GM12878 (cell line): ENCODE measurements around the gene NUP210L. TPM values are rescaled to one million over a fixed set of nuclear protein-coding genes. Genes with fewer than 3 reads are reported as not detected.

Source experiments
- ATAC-seq: fragments of 200-7000 bp; cut with Tn5 transposase; 3 replicates; pipeline ENCODE4 v1.9.1; 2020; ENCODE audit warnings: mild to moderate bottlenecking, moderate library complexity
- BruUV-seq: library from RNA; stranded (reverse); fragments of 400-500 nt; replicated peaks from 2 replicates; lab custom pipeline; 2021; lab: Mats Ljungman, UMichigan
- CTCF ChIA-PET: fragments of 300-600 bp; sonication (Branson Sonifier 250); formaldehyde crosslinking; extraction: SDS; loops from one replicate; lab custom pipeline; 2021; ENCODE audit warnings: inconsistent platforms; lab: Yijun Ruan, JAX
- POLR2A ChIA-PET: fragments of 350-600 bp; formaldehyde crosslinking; extraction: SDS; loops from one replicate; lab custom pipeline; 2021; ENCODE audit warnings: inconsistent platforms; lab: Charles Lee
- RAD21 ChIA-PET: fragments of 300-600 bp; sonication (Branson Sonifier 250); formaldehyde crosslinking; loops from one replicate; lab custom pipeline; 2023; ENCODE audit warnings: antibody characterized with exemption; ENCODE audit not compliant: unreplicated experiment; lab: Charles Lee
- SMC1A ChIA-PET: fragments of 300-600 bp; sonication (Branson Sonifier 250); formaldehyde crosslinking; loops from one replicate; lab custom pipeline; 2023; ENCODE audit not compliant: unreplicated experiment, uncharacterized antibody; lab: Charles Lee
- DNase-seq: peaks from one replicate; pipeline ENCODE4 v3.0.0-alpha.2; 2011; ENCODE audit warnings: low read depth, low spot score
- FAIRE-seq: peaks from 3 replicates; lab custom pipeline; 2011; peaks lifted over from hg19 to GRCh38; lab: Jason Lieb, UNC
- H2AFZ ChIP-seq: 2 replicates; pipeline ENCODE4 v1.6.0; 2011; ENCODE audit warnings: low read depth, low read length, control low read depth; ENCODE audit not compliant: control insufficient read depth
- H3K27ac ChIP-seq: 2 replicates; pipeline ENCODE4 v1.5.1; 2011; ENCODE audit warnings: control low read depth; ENCODE audit not compliant: control insufficient read depth, insufficient read depth
- H3K27me3 ChIP-seq, 2 experiments: replicated peaks in 1 of 2; 2 replicates each; pipeline versions ENCODE4 v1.6.0 to v1.6.1; 2011; ENCODE audit warnings: low read length in 1 of 2; ENCODE audit not compliant: control insufficient read depth in 2 of 2, insufficient read depth in 2 of 2
- H3K36me3 ChIP-seq, 2 experiments: 2 replicates each; pipeline ENCODE4 v1.5.1; 2011; ENCODE audit warnings: low read length in 1 of 2; ENCODE audit not compliant: control insufficient read depth in 2 of 2, insufficient read depth in 2 of 2
- H3K4me1 ChIP-seq: 2 replicates; pipeline ENCODE4 v1.6.1; 2011; ENCODE audit warnings: mild to moderate bottlenecking, low read length, moderate library complexity, mixed read lengths; ENCODE audit not compliant: control insufficient read depth, insufficient read depth
- H3K4me2 ChIP-seq: 2 replicates; pipeline ENCODE4 v1.6.0; 2011; ENCODE audit warnings: control low read depth; ENCODE audit not compliant: control insufficient read depth, insufficient read depth
- H3K4me3 ChIP-seq: fragments of 200-600 bp; sonication (generic); 2 replicates; pipeline ENCODE4 v1.5.1; 2016
- H3K79me2 ChIP-seq: 2 replicates; pipeline ENCODE4 v1.6.0; 2011; ENCODE audit warnings: low read length; ENCODE audit not compliant: control insufficient read depth, insufficient read depth
- H3K9ac ChIP-seq: 2 replicates; pipeline ENCODE4 v1.8.0; 2011; ENCODE audit warnings: low read length, control low read depth, mixed read lengths; ENCODE audit not compliant: control insufficient read depth, insufficient read depth
- H3K9me3 ChIP-seq: replicated peaks from 3 replicates; pipeline ENCODE4 v1.5.1; 2011; ENCODE audit warnings: mild to moderate bottlenecking, low read length; ENCODE audit not compliant: control insufficient read depth, insufficient read depth
- H4K20me1 ChIP-seq: 2 replicates; pipeline ENCODE4 v1.6.0; 2011; ENCODE audit not compliant: control insufficient read depth, insufficient read depth
- E4F1 ChIP-seq: fragments of 450-650 bp; IDR thresholded peaks from 2 replicates; pipeline ENCODE4 v1.6.1; 2018; ENCODE audit warnings: borderline replicate concordance, mild to moderate bottlenecking; ENCODE audit not compliant: partially characterized antibody
- EP300 ChIP-seq, 2 experiments: fragments of 150-350 bp in 1 of 2; IDR thresholded peaks; 2 replicates each; pipeline ENCODE4 v1.6.1; 2011 to 2012; ENCODE audit warnings: low read depth in 2 of 2, low read length in 2 of 2, borderline replicate concordance in 1 of 2, improper control_type of control experiment in 1 of 2, inconsistent platforms in 1 of 2; ENCODE audit not compliant: control insufficient read depth in 1 of 2
- KLF5 ChIP-seq: fragments of 450-650 bp; IDR thresholded peaks from 2 replicates; pipeline ENCODE4 v1.6.1; 2014; ENCODE audit warnings: mild to moderate bottlenecking; ENCODE audit not compliant: partially characterized antibody
- MLLT1 ChIP-seq: fragments of 450-650 bp; IDR thresholded peaks from 2 replicates; pipeline ENCODE4 v1.6.1; 2016; ENCODE audit warnings: mild to moderate bottlenecking
- MYC ChIP-seq: IDR thresholded peaks from 2 replicates; pipeline ENCODE4 v1.6.1; 2011; ENCODE audit warnings: mild to moderate bottlenecking, low read length, moderate library complexity, inconsistent platforms; ENCODE audit not compliant: insufficient read depth, insufficient replicate concordance, insufficient read length, severe bottlenecking
- NR2C2 ChIP-seq: IDR thresholded peaks from 2 replicates; pipeline ENCODE4 v1.6.1; 2011; ENCODE audit warnings: borderline replicate concordance, low read depth; ENCODE audit not compliant: control insufficient read depth, insufficient read length
- NR2F1 ChIP-seq: fragments of 450-650 bp; conservative IDR thresholded peaks from 2 replicates; pipeline ENCODE4 v1.6.1; 2017; ENCODE audit warnings: mild to moderate bottlenecking
- PAX8 ChIP-seq: fragments of 450-650 bp; IDR thresholded peaks from 2 replicates; pipeline ENCODE4 v1.6.1; 2017; ENCODE audit warnings: mild to moderate bottlenecking, moderate library complexity
- RUNX3 ChIP-seq: IDR thresholded peaks from 2 replicates; pipeline ENCODE4 v1.6.1; 2012; ENCODE audit warnings: low read length, inconsistent platforms
- TCF12 ChIP-seq: IDR thresholded peaks from 2 replicates; pipeline ENCODE4 v1.6.1; 2011; ENCODE audit warnings: low read depth, mild to moderate bottlenecking, low read length
- in situ Hi-C: fragments of 300-500 bp; cut with MboI; formaldehyde crosslinking; loops from 9 replicates; pipeline ENCODE4 v1.14.3; 2018; ENCODE audit warnings: mixed read lengths
- intact Hi-C: fragments of 100-400 bp; cut with micrococcal nuclease; formaldehyde crosslinking; loops from one replicate; pipeline ENCODE4 v1.14.2; 2022; ENCODE audit not compliant: unreplicated experiment
- polyA plus RNA-seq, 11 experiments: library from polyadenylated mRNA; depleted of rRNA in 4 of 11; unstranded in 6 of 11; stranded (reverse) in 5 of 11; fragments of >200 nt; fragmentation: Nextera tagmentation in 4 of 11; fragmentation: Illumina TruSeq in 1 of 11; extraction: Ambion mirVana in 4 of 11; extraction: Trizol in 1 of 11; gene quantifications; 1 replicate in 1 of 11; 2 replicates in 10 of 11; pipeline versions ENCODE4 v1.2.1 to v1.2.3, GENCODE V29; 2011 to 2016; ENCODE audit warnings: inconsistent platforms in 2 of 11, missing spikeins in 2 of 11, low read depth in 1 of 11
- total RNA-seq, 4 experiments: library from RNA; depleted of rRNA in 3 of 4; stranded (reverse); fragments of >200 nt in 3 of 4; fragmentation: Illumina TruSeq in 1 of 4; extraction: Trizol in 1 of 4; gene quantifications; 2 replicates each; pipeline versions ENCODE4 v1.2.1 to v1.2.3, GENCODE V29; 2013 to 2021

The NUP210L gene
- total and polyA plus RNA-seq, 10 of the 15 experiments (the other 5 are each of a cell fraction or from before 2014, with no cell fraction given), result 0.04 to 0.08 (median 0.07) TPM; not detected in 7

GRCh38 chr1:154167461-154167860 is 12.6 kb upstream of the NUP210L start:
- FAIRE-seq, result no peak
- no peak overlapping the region for H3K27ac ChIP-seq
- no TSS peak for BruUV-seq

More at GRCh38 chr1:154167461-154167860, 12.6 kb upstream of the NUP210L start:
- no peaks in the 10 kb centered on the region for H3K4me1 ChIP-seq
- H3K9ac ChIP-seq, result no peak overlapping the region
- H3K79me2 ChIP-seq, result no peaks in the 10 kb centered on the region; the same call in none of the 2 replicates
- ChIA-PET CTCF (no interaction called here), SMC1A (interaction anchor here (1.6 to 2.4 kb wide), 2 partner anchors 10 to 13 kb away, joined by 5 to 10 read pairs; no protein-coding TSS in a partner anchor), RAD21 (no interaction called here), POLR2A (interaction anchor here (0.6 kb wide), 2 partner anchors 40 to 152 kb away, joined by 5 to 6 read pairs; no protein-coding TSS in a partner anchor)
- TF ChIP-seq RUNX3 (no peak), EP300 (IDR thresholded peaks at IDR 0.05; ENCODE audit: borderline replicate concordance in 1 of 2, control insufficient read depth in 1 of 2, low read depth in 2 of 2, low read length in 2 of 2) (no peak), PAX8 (no peak), NR2C2 (no peak), E4F1 (no peak), MYC (no peak), KLF5 (no peak), MLLT1 (no peak), NR2F1 (no peak), TCF12 (no peak)
- H4K20me1 ChIP-seq, result no peaks in the 10 kb centered on the region; the same call in 1 of the 2 replicates
- in situ Hi-C loops (no loop called here), intact Hi-C loops (no loop called here)
- H3K36me3 ChIP-seq, result peaks cover 25 to 64% of the 10 kb centered on the region in 2 experiments
- DNase-seq (no peak), ATAC-seq (no peak)
- no peaks in the 10 kb centered on the region for H3K27me3 ChIP-seq
- no peak overlapping the region for H2AFZ ChIP-seq
- H3K4me2 ChIP-seq, result no peak overlapping the region
- H3K9me3 ChIP-seq, result no peaks in the 10 kb centered on the region
- H3K4me3 ChIP-seq, result no peak overlapping the region
